ENCODE data around the gene MEF2B.
"Not testable (repeated sequence)": the region's sequence is repeated elsewhere in the genome, so short reads cannot be mapped to it uniquely, and the experiment has no call there.

MEF2B gene

GRCh38 chr19:19139876-19140229 lies 30.2 kb downstream of the MEF2B start:
- no peak for TF ChIP-seq CTCF (IDR thresholded peaks at IDR 0.05; ENCODE audit: extremely low read depth, insufficient read depth, missing control alignments)

GRCh38 chr19:19138109-19138981 lies 31.7 kb downstream of the MEF2B start, which contains the start of gene TMEM161A:
TMEM161A (minus strand) TSS chr19:19138478; CDS start chr19:19138428, 50 bp downstream.
- in situ Hi-C loops (cut with MboI; ENCODE audit: low pct_unique_long_range_greater_than_20kb, low sequenced_read_pairs, unreplicated experiment): loop anchor here (10.0 kb wide), 1 partner anchor 84 kb away; no protein-coding TSS in a partner anchor
- DNase-seq (ENCODE audit: low spot score): peak; percentile 99

More at GRCh38 chr19:19139876-19140229, 30.2 kb downstream of the MEF2B start:
- in situ Hi-C loops (cut with MboI; ENCODE audit: low pct_unique_long_range_greater_than_20kb, low sequenced_read_pairs, unreplicated experiment): loop anchor here (10.0 kb wide), 1 partner anchor 85 kb away; no protein-coding TSS in a partner anchor
- DNase-seq (ENCODE audit: low spot score): no peak

GRCh38 chr19:19137556-19138108 lies 32.4 kb downstream of the MEF2B start:
- TF ChIP-seq CTCF (IDR thresholded peaks at IDR 0.05; ENCODE audit: extremely low read depth, insufficient read depth, missing control alignments): no peak
- in situ Hi-C loops (cut with MboI; ENCODE audit: low pct_unique_long_range_greater_than_20kb, low sequenced_read_pairs, unreplicated experiment): loop anchor here (10.0 kb wide), 1 partner anchor 83 kb away; no protein-coding TSS in a partner anchor
- DNase-seq (ENCODE audit: low spot score): no peak

More at GRCh38 chr19:19138109-19138981, 31.7 kb downstream of the MEF2B start, which contains the start of gene TMEM161A:
- TF ChIP-seq CTCF (IDR thresholded peaks at IDR 0.05; ENCODE audit: extremely low read depth, insufficient read depth, missing control alignments): no peak

- in situ Hi-C loops (cut with MboI; ENCODE audit: low pct_unique_long_range_greater_than_20kb, low sequenced_read_pairs, unreplicated experiment): loop anchor here (10.0 kb wide), 1 partner anchor 81 kb away; no protein-coding TSS in a partner anchor
- DNase-seq (ENCODE audit: low spot score): not testable (repeated sequence)
These were observed 34.4 kb downstream of the MEF2B start for GRCh38 chr19:19135713-19136112.

GRCh38 chr19:19134687-19135158 lies 35.3 kb downstream of the MEF2B start:
- in situ Hi-C loops (cut with MboI; ENCODE audit: low pct_unique_long_range_greater_than_20kb, low sequenced_read_pairs, unreplicated experiment): loop anchor here (10.0 kb wide), 1 partner anchor 80 kb away; no protein-coding TSS in a partner anchor
- TF ChIP-seq CTCF (IDR thresholded peaks at IDR 0.05; ENCODE audit: extremely low read depth, insufficient read depth, missing control alignments): no peak
- DNase-seq (ENCODE audit: low spot score): no peak

GRCh38 chr19:19133985-19134384 lies 36.1 kb downstream of the MEF2B start:
- DNase-seq (ENCODE audit: low spot score): no peak
- in situ Hi-C loops (cut with MboI; ENCODE audit: low pct_unique_long_range_greater_than_20kb, low sequenced_read_pairs, unreplicated experiment): loop anchor here (10.0 kb wide), 1 partner anchor 79 kb away; no protein-coding TSS in a partner anchor
- TF ChIP-seq CTCF (IDR thresholded peaks at IDR 0.05; ENCODE audit: extremely low read depth, insufficient read depth, missing control alignments): no peak

Measured in GM13977 (cell line).